Measurements from ENCODE around the gene LOXL3. TPM values are rescaled to one million over a fixed set of nuclear protein-coding genes. Genes with fewer than 3 reads are reported as not detected.

The LOXL3 gene
- total RNA-seq, 1 experiment from 2014 or later, result 4.1 TPM

- Histone ChIP-seq H3K9me3 (ENCODE audit: control insufficient read depth in 1 of 2, insufficient read depth in 1 of 2, low read depth in 1 of 2, low read length in 2 of 2) (no peaks in the 10 kb centered on the region), H4K20me1 (ENCODE audit: insufficient read depth) (no peaks in the 10 kb centered on the region), H3K9me2 (ENCODE audit: insufficient read depth) (no peaks in the 10 kb centered on the region), H3K79me2 (ENCODE audit: insufficient read depth, low read length) (peaks cover 9% of the 10 kb centered on the region; the same call in 1 of the 2 replicates), H3K36me3 (ENCODE audit: control insufficient read depth in 1 of 2, insufficient read depth in 2 of 2, low read length in 2 of 2) (peaks cover 7 to 9% of the 10 kb centered on the region in 2 experiments; a peak in 3 of 4 replicates), H3K9ac (ENCODE audit: low read length) (peak overlapping the region; percentile 98), H3K4me3 (replicated peaks in 1 of 2; ENCODE audit: low read depth in 1 of 2, low read length in 2 of 2) (peak overlapping the region; percentile 93 to 97), H2AFZ (ENCODE audit: low read depth, low read length, poor library complexity, severe bottlenecking) (no peak overlapping the region), H3K4me2 (ENCODE audit: low read length) (peak overlapping the region; percentile 95), H3K4me1 (ENCODE audit: control insufficient read depth in 1 of 2, insufficient read depth in 2 of 2, low read length in 2 of 2) (peaks cover 10 to 36% of the 10 kb centered on the region in 2 experiments; a peak in 3 of 4 replicates), H3K27me3 (ENCODE audit: insufficient read depth, low read length) (no peaks in the 10 kb centered on the region), H3K27ac (ENCODE audit: low read depth, low read length) (peak overlapping the region; percentile 90)
- POLR2A ChIA-PET, result interaction anchor here (0.6 to 1.0 kb wide), 2 partner anchors 49 to 104 kb away, joined by 3 read pairs; partner anchors contain the start of gene PCGF1
- intact Hi-C loops (cut with micrococcal nuclease), result no loop called here
- CTCF ChIA-PET, result no interaction called here
- ATAC-seq (no peak), DNase-seq (ENCODE audit: low read depth, low spot score) (no peak)
- RAD21 ChIA-PET (ENCODE audit: low non-redundant PET in 1 of 2, low total read pairs in 2 of 2, uncharacterized antibody in 2 of 2, unreplicated experiment in 2 of 2), result no interaction called here
- no peak for TF ChIP-seq ATF3 (IDR thresholded peaks at IDR 0.05)
- TF ChIP-seq MAX (IDR thresholded peaks at IDR 0.05), result no peak
- no peak for TF ChIP-seq CBX3 (IDR thresholded peaks at IDR 0.05; ENCODE audit: low read depth)
- TF ChIP-seq SIN3A (IDR thresholded peaks at IDR 0.05; ENCODE audit: low read depth), result no peak
- BruUV-seq (replicated peaks), result no TSS peak
Observed at GRCh38 chr2:74555610-74556103, 1.9 kb upstream of the LOXL3 start.

GRCh38 chr2:74554820-74555531, 1.2 kb upstream of the LOXL3 start:
- H3K27ac ChIP-seq (ENCODE audit: low read depth, low read length), result peak overlapping the region; percentile 90
- peak overlapping the region; percentile 95 for H3K4me2 ChIP-seq (ENCODE audit: low read length)
- H3K9me3 ChIP-seq (ENCODE audit: control insufficient read depth in 1 of 2, insufficient read depth in 1 of 2, low read depth in 1 of 2, low read length in 2 of 2), result no peaks in the 10 kb centered on the region
- DNase-seq (ENCODE audit: low read depth, low spot score) (no peak), ATAC-seq (peak; percentile 75)
- H3K36me3 ChIP-seq (ENCODE audit: control insufficient read depth in 1 of 2, insufficient read depth in 2 of 2, low read length in 2 of 2), result peaks cover 7 to 9% of the 10 kb centered on the region in 2 experiments; a peak in 3 of 4 replicates
- H3K9ac ChIP-seq (ENCODE audit: low read length), result peak overlapping the region; percentile 98
- H3K4me1 ChIP-seq (ENCODE audit: control insufficient read depth in 1 of 2, insufficient read depth in 2 of 2, low read length in 2 of 2), result peaks cover 12 to 36% of the 10 kb centered on the region in 2 experiments; a peak in 3 of 4 replicates
- POLR2A ChIA-PET, result interaction anchor here (1.0 kb wide), 1 partner anchor 48 kb away, joined by 3 read pairs; the partner anchor contains the start of gene PCGF1
- BruUV-seq (replicated peaks), result no TSS peak
- H3K79me2 ChIP-seq (ENCODE audit: insufficient read depth, low read length), result peaks cover 16% of the 10 kb centered on the region; the same call in 1 of the 2 replicates
- RAD21 ChIA-PET (ENCODE audit: low non-redundant PET in 1 of 2, low total read pairs in 2 of 2, uncharacterized antibody in 2 of 2, unreplicated experiment in 2 of 2), result no interaction called here
- H2AFZ ChIP-seq (ENCODE audit: low read depth, low read length, poor library complexity, severe bottlenecking), result no peak overlapping the region
- intact Hi-C loops (cut with micrococcal nuclease), result no loop called here
- H3K4me3 ChIP-seq (replicated peaks in 1 of 2; ENCODE audit: low read depth in 1 of 2, low read length in 2 of 2), result peak overlapping the region; percentile 93 to 97
- no peaks in the 10 kb centered on the region for H3K27me3 ChIP-seq (ENCODE audit: insufficient read depth, low read length)
- H3K9me2 ChIP-seq (ENCODE audit: insufficient read depth), result no peaks in the 10 kb centered on the region
- CTCF ChIA-PET, result no interaction called here
- H4K20me1 ChIP-seq (ENCODE audit: insufficient read depth), result no peaks in the 10 kb centered on the region
- TF ChIP-seq ATF3 (IDR thresholded peaks at IDR 0.05) (no peak), SP1 (IDR thresholded peaks at IDR 0.05; ENCODE audit: low read depth) (no peak), POLR2AphosphoS5 (IDR thresholded peaks at IDR 0.05; ENCODE audit: low read depth, low read length) (no peak; the same call in 1 of the 2 replicates), ZNF274 (IDR thresholded peaks at IDR 0.05; ENCODE audit: low read depth, low read length) (no peak), MAX (IDR thresholded peaks at IDR 0.05) (no peak), TCF7L2 (IDR thresholded peaks at IDR 0.05; ENCODE audit: borderline replicate concordance, extremely low read depth, insufficient read depth, insufficient read length) (no peak), SIN3A (IDR thresholded peaks at IDR 0.05; ENCODE audit: low read depth) (no peak), EZH2 (IDR thresholded peaks at IDR 0.05) (no peak), CTCF (IDR thresholded peaks at IDR 0.05 in 2 of 3, conservative IDR thresholded peaks at IDR 0.05 in 1 of 3; ENCODE audit: borderline replicate concordance in 1 of 3, insufficient read depth in 1 of 3, low read depth in 2 of 3, low read length in 2 of 3) (no peak), YY1 (IDR thresholded peaks at IDR 0.05; ENCODE audit: extremely low read depth, insufficient replicate concordance, low read depth, low read length) (no peak), EZH2phosphoT487 (IDR thresholded peaks at IDR 0.05; ENCODE audit: borderline replicate concordance) (no peak), CEBPB (IDR thresholded peaks at IDR 0.05; ENCODE audit: low read depth) (no peak), FOSL1 (IDR thresholded peaks at IDR 0.05; ENCODE audit: low read depth) (no peak)
